ENCODE measurements around the gene PTCH1.

Gene PTCH1

GRCh38 chr9:95516734-95517558 is at the start of gene PTCH1:
PTCH1 (minus strand) TSS chr9:95516971.
- DNase-seq (ENCODE audit: low read depth, low spot score) = peak; percentile 58
- TF ChIP-seq CTCF (IDR thresholded peaks at IDR 0.05; ENCODE audit: low read depth, low read length) = no peak
- in situ Hi-C loops (cut with HindIII; ENCODE audit: low sequenced_read_pairs) = no loop called here
- peak within 1 kb of the TSS; percentile 44 for H3K4me3 ChIP-seq (ENCODE audit: low read depth, low read length)

- no peak for TF ChIP-seq CTCF (IDR thresholded peaks at IDR 0.05; ENCODE audit: low read depth, low read length)
- no peak overlapping the region for H3K4me3 ChIP-seq (ENCODE audit: low read depth, low read length)
- in situ Hi-C loops (cut with HindIII; ENCODE audit: low sequenced_read_pairs) = no loop called here
- no peak for DNase-seq (ENCODE audit: low read depth, low spot score)
These were observed 49.2 kb upstream of the PTCH1 start for GRCh38 chr9:95565982-95566381.

- no peak for TF ChIP-seq CTCF (IDR thresholded peaks at IDR 0.05; ENCODE audit: low read depth, low read length)
- DNase-seq (ENCODE audit: low read depth, low spot score) = no peak
- in situ Hi-C loops (cut with HindIII; ENCODE audit: low sequenced_read_pairs) = no loop called here
- no peak overlapping the region for H3K4me3 ChIP-seq (ENCODE audit: low read depth, low read length)
These were observed 45.1 kb upstream of the PTCH1 start for GRCh38 chr9:95561913-95562312.

GRCh38 chr9:95557142-95557541 is 40.4 kb upstream of the PTCH1 start:
- in situ Hi-C loops (cut with HindIII; ENCODE audit: low sequenced_read_pairs) = no loop called here
- TF ChIP-seq CTCF (IDR thresholded peaks at IDR 0.05; ENCODE audit: low read depth, low read length) = no peak
- H3K4me3 ChIP-seq (ENCODE audit: low read depth, low read length) = no peak overlapping the region
- DNase-seq (ENCODE audit: low read depth, low spot score) = no peak

- DNase-seq (ENCODE audit: low read depth, low spot score) = no peak
- no peak for TF ChIP-seq CTCF (IDR thresholded peaks at IDR 0.05; ENCODE audit: low read depth, low read length)
- in situ Hi-C loops (cut with HindIII; ENCODE audit: low sequenced_read_pairs) = no loop called here
- H3K4me3 ChIP-seq (ENCODE audit: low read depth, low read length) = no peak overlapping the region
These were observed 39.8 kb upstream of the PTCH1 start for GRCh38 chr9:95556521-95556920.

- in situ Hi-C loops (cut with HindIII; ENCODE audit: low sequenced_read_pairs) = no loop called here
- DNase-seq (ENCODE audit: low read depth, low spot score) = peak; percentile 15
- no peak overlapping the region for H3K4me3 ChIP-seq (ENCODE audit: low read depth, low read length)
- no peak for TF ChIP-seq CTCF (IDR thresholded peaks at IDR 0.05; ENCODE audit: low read depth, low read length)
These were observed 36.2 kb upstream of the PTCH1 start for GRCh38 chr9:95552814-95553546.
